GM12878 (cell line): ENCODE results near the gene CCDC187. TPM values are rescaled to one million over a fixed set of nuclear protein-coding genes. Genes with fewer than 3 reads are reported as not detected.

Experiments used
- ATAC-seq: fragments of 200-7000 bp; cut with Tn5 transposase; 3 replicates; pipeline ENCODE4 v1.9.1; 2020; ENCODE audit warnings: mild to moderate bottlenecking, moderate library complexity
- BruUV-seq: library from RNA; stranded (reverse); fragments of 400-500 nt; replicated peaks from 2 replicates; lab custom pipeline; 2021; lab: Mats Ljungman, UMichigan
- CTCF ChIA-PET: fragments of 300-600 bp; sonication (Branson Sonifier 250); formaldehyde crosslinking; extraction: SDS; loops from one replicate; lab custom pipeline; 2021; ENCODE audit warnings: inconsistent platforms; lab: Yijun Ruan, JAX
- POLR2A ChIA-PET: fragments of 350-600 bp; formaldehyde crosslinking; extraction: SDS; loops from one replicate; lab custom pipeline; 2021; ENCODE audit warnings: inconsistent platforms; lab: Charles Lee
- RAD21 ChIA-PET: fragments of 300-600 bp; sonication (Branson Sonifier 250); formaldehyde crosslinking; loops from one replicate; lab custom pipeline; 2023; ENCODE audit warnings: antibody characterized with exemption; ENCODE audit not compliant: unreplicated experiment; lab: Charles Lee
- SMC1A ChIA-PET: fragments of 300-600 bp; sonication (Branson Sonifier 250); formaldehyde crosslinking; loops from one replicate; lab custom pipeline; 2023; ENCODE audit not compliant: unreplicated experiment, uncharacterized antibody; lab: Charles Lee
- DNase-seq: peaks from one replicate; pipeline ENCODE4 v3.0.0-alpha.2; 2011; ENCODE audit warnings: low read depth, low spot score
- FAIRE-seq: peaks from 3 replicates; lab custom pipeline; 2011; peaks lifted over from hg19 to GRCh38; lab: Jason Lieb, UNC
- H2AFZ ChIP-seq: 2 replicates; pipeline ENCODE4 v1.6.0; 2011; ENCODE audit warnings: low read depth, low read length, control low read depth; ENCODE audit not compliant: control insufficient read depth
- H3K27ac ChIP-seq: 2 replicates; pipeline ENCODE4 v1.5.1; 2011; ENCODE audit warnings: control low read depth; ENCODE audit not compliant: control insufficient read depth, insufficient read depth
- H3K27me3 ChIP-seq, 2 experiments: replicated peaks in 1 of 2; 2 replicates each; pipeline versions ENCODE4 v1.6.0 to v1.6.1; 2011; ENCODE audit warnings: low read length in 1 of 2; ENCODE audit not compliant: control insufficient read depth in 2 of 2, insufficient read depth in 2 of 2
- H3K36me3 ChIP-seq, 2 experiments: 2 replicates each; pipeline ENCODE4 v1.5.1; 2011; ENCODE audit warnings: low read length in 1 of 2; ENCODE audit not compliant: control insufficient read depth in 2 of 2, insufficient read depth in 2 of 2
- H3K4me1 ChIP-seq: 2 replicates; pipeline ENCODE4 v1.6.1; 2011; ENCODE audit warnings: mild to moderate bottlenecking, low read length, moderate library complexity, mixed read lengths; ENCODE audit not compliant: control insufficient read depth, insufficient read depth
- H3K4me2 ChIP-seq: 2 replicates; pipeline ENCODE4 v1.6.0; 2011; ENCODE audit warnings: control low read depth; ENCODE audit not compliant: control insufficient read depth, insufficient read depth
- H3K4me3 ChIP-seq: fragments of 200-600 bp; sonication (generic); 2 replicates; pipeline ENCODE4 v1.5.1; 2016
- H3K79me2 ChIP-seq: 2 replicates; pipeline ENCODE4 v1.6.0; 2011; ENCODE audit warnings: low read length; ENCODE audit not compliant: control insufficient read depth, insufficient read depth
- H3K9ac ChIP-seq: 2 replicates; pipeline ENCODE4 v1.8.0; 2011; ENCODE audit warnings: low read length, control low read depth, mixed read lengths; ENCODE audit not compliant: control insufficient read depth, insufficient read depth
- H3K9me3 ChIP-seq: replicated peaks from 3 replicates; pipeline ENCODE4 v1.5.1; 2011; ENCODE audit warnings: mild to moderate bottlenecking, low read length; ENCODE audit not compliant: control insufficient read depth, insufficient read depth
- H4K20me1 ChIP-seq: 2 replicates; pipeline ENCODE4 v1.6.0; 2011; ENCODE audit not compliant: control insufficient read depth, insufficient read depth
- BCLAF1 ChIP-seq: fragments of 450-650 bp; IDR thresholded peaks from 2 replicates; pipeline ENCODE4 v1.6.1; 2017; ENCODE audit warnings: antibody characterized with exemption, mild to moderate bottlenecking, moderate library complexity
- BHLHE40 ChIP-seq, 2 experiments: fragments of 450-650 bp in 1 of 2; IDR thresholded peaks; 2 replicates each; pipeline ENCODE4 v1.6.1; 2011 to 2017; ENCODE audit warnings: low read depth in 2 of 2, borderline replicate concordance in 1 of 2, improper control_type of control experiment in 1 of 2, low read length in 1 of 2, mild to moderate bottlenecking in 1 of 2
- BMI1 ChIP-seq: fragments of 450-650 bp; IDR thresholded peaks from 2 replicates; pipeline ENCODE4 v1.6.1; 2016; ENCODE audit warnings: mild to moderate bottlenecking, moderate library complexity, borderline replicate concordance
- CHD2 ChIP-seq: IDR thresholded peaks from 2 replicates; pipeline ENCODE4 v1.6.1; 2011; ENCODE audit warnings: low read depth, low read length, improper control_type of control experiment, borderline replicate concordance
- EED ChIP-seq: sonication (generic); IDR thresholded peaks from 2 replicates; pipeline ENCODE4 v1.6.1; 2016; ENCODE audit warnings: antibody characterized with exemption, low read depth
- ESRRA ChIP-seq: IDR thresholded peaks from 2 replicates; pipeline ENCODE4 v1.6.1; 2012; ENCODE audit warnings: mild to moderate bottlenecking, low read length, improper control_type of control experiment
- IKZF1 ChIP-seq: fragments of 450-650 bp; conservative IDR thresholded peaks from 2 replicates; pipeline ENCODE4 v1.6.1; 2017; ENCODE audit warnings: antibody characterized with exemption, mild to moderate bottlenecking
- KLF5 ChIP-seq: fragments of 450-650 bp; IDR thresholded peaks from 2 replicates; pipeline ENCODE4 v1.6.1; 2014; ENCODE audit warnings: mild to moderate bottlenecking; ENCODE audit not compliant: partially characterized antibody
- NBN ChIP-seq: fragments of 450-650 bp; IDR thresholded peaks from 2 replicates; pipeline ENCODE4 v1.6.1; 2016
- POLR2A ChIP-seq: IDR thresholded peaks from 2 replicates; pipeline ENCODE4 v1.6.1; 2011; ENCODE audit warnings: low read depth, mild to moderate bottlenecking, low read length
- RUNX3 ChIP-seq: IDR thresholded peaks from 2 replicates; pipeline ENCODE4 v1.6.1; 2012; ENCODE audit warnings: low read length, inconsistent platforms
- SMARCA5 ChIP-seq: fragments of 450-650 bp; IDR thresholded peaks from 2 replicates; pipeline ENCODE4 v1.6.1; 2017; ENCODE audit warnings: mild to moderate bottlenecking
- SP1 ChIP-seq: IDR thresholded peaks from one replicate; pipeline ENCODE4 v1.6.1; 2011; ENCODE audit warnings: low read depth, low read length
- SREBF2 ChIP-seq: IDR thresholded peaks from 2 replicates; pipeline ENCODE4 v1.6.1; 2012; ENCODE audit warnings: mild to moderate bottlenecking, low read length
- TCF12 ChIP-seq: IDR thresholded peaks from 2 replicates; pipeline ENCODE4 v1.6.1; 2011; ENCODE audit warnings: low read depth, mild to moderate bottlenecking, low read length
- ZBED1 ChIP-seq: IDR thresholded peaks from 2 replicates; pipeline ENCODE4 v1.6.1; 2016; ENCODE audit warnings: borderline replicate concordance
- ZZZ3 ChIP-seq: IDR thresholded peaks from 2 replicates; pipeline ENCODE4 v1.6.1; 2011; ENCODE audit warnings: low read depth; ENCODE audit not compliant: control insufficient read depth, insufficient read length
- WGBS: methylation state at CpG from one replicate; pipeline ENCODE4 v1.1.6; 2016; ENCODE audit warnings: low lambda C conversion rate; ENCODE audit not compliant: insufficient replicate concordance, insufficient coverage; ENCODE audit errors: missing lambda C conversion rate; 5-methylcytosine and 5-hydroxymethylcytosine counted together
- in situ Hi-C: fragments of 300-500 bp; cut with MboI; formaldehyde crosslinking; loops from 9 replicates; pipeline ENCODE4 v1.14.3; 2018; ENCODE audit warnings: mixed read lengths
- intact Hi-C: fragments of 100-400 bp; cut with micrococcal nuclease; formaldehyde crosslinking; loops from one replicate; pipeline ENCODE4 v1.14.2; 2022; ENCODE audit not compliant: unreplicated experiment
- polyA plus RNA-seq, 11 experiments: library from polyadenylated mRNA; depleted of rRNA in 4 of 11; unstranded in 6 of 11; stranded (reverse) in 5 of 11; fragments of >200 nt; fragmentation: Nextera tagmentation in 4 of 11; fragmentation: Illumina TruSeq in 1 of 11; extraction: Ambion mirVana in 4 of 11; extraction: Trizol in 1 of 11; gene quantifications; 1 replicate in 1 of 11; 2 replicates in 10 of 11; pipeline versions ENCODE4 v1.2.1 to v1.2.3, GENCODE V29; 2011 to 2016; ENCODE audit warnings: inconsistent platforms in 2 of 11, missing spikeins in 2 of 11, low read depth in 1 of 11
- total RNA-seq, 4 experiments: library from RNA; depleted of rRNA in 3 of 4; stranded (reverse); fragments of >200 nt in 3 of 4; fragmentation: Illumina TruSeq in 1 of 4; extraction: Trizol in 1 of 4; gene quantifications; 2 replicates each; pipeline versions ENCODE4 v1.2.1 to v1.2.3, GENCODE V29; 2013 to 2021
- TF ChIP-seq, protein P1 (sequence below): IDR thresholded peaks from 2 replicates; pipeline ENCODE4 v1.6.1; 2012; ENCODE audit warnings: low read length, inconsistent platforms

The CCDC187 gene
- total and polyA plus RNA-seq, 10 of the 15 experiments (the other 5 are each of a cell fraction or from before 2014, with no cell fraction given) = 0.04 to 0.23 (median 0.04) TPM; not detected in 7

GRCh38 chr9:136243631-136244030, 60.3 kb downstream of the CCDC187 start:
- peak overlapping the region; percentile 65 for H3K9ac ChIP-seq
- peaks cover 0 to 1% of the 10 kb centered on the region in 2 experiments; a peak in 2 of 4 replicates for H3K27me3 ChIP-seq
- POLR2A ChIA-PET = interaction anchor here (0.8 to 1.6 kb wide), 3 partner anchors 16 to 23 kb away, joined by 3 read pairs; no protein-coding TSS in a partner anchor
- H3K27ac ChIP-seq = peak overlapping the region; percentile 75
- peaks cover 4% of the 10 kb centered on the region; the same call in 1 of the 2 replicates for H4K20me1 ChIP-seq
- H2AFZ ChIP-seq = no peak overlapping the region
- intact Hi-C loops (no loop called here), in situ Hi-C loops (no loop called here)
- TSS peak; percentile 65 for BruUV-seq
- H3K4me1 ChIP-seq = peaks cover 45% of the 10 kb centered on the region
- H3K4me3 ChIP-seq = peak overlapping the region; percentile 80
- SMC1A ChIA-PET = interaction anchor here (0.6 to 1.6 kb wide), 4 partner anchors 17 to 1520 kb away, joined by 3 to 9 read pairs (median 4); no protein-coding TSS in a partner anchor
- 0% methylated on average over 4 of the region's 4 CpGs for WGBS
- RAD21 ChIA-PET = interaction anchor here (0.8 to 1.5 kb wide), 3 partner anchors 24 to 73 kb away, joined by 3 to 7 read pairs (median 6); no protein-coding TSS in a partner anchor
- H3K36me3 ChIP-seq = no peaks in the 10 kb centered on the region; a peak in 1 of 4 replicates
- H3K4me2 ChIP-seq = peak overlapping the region; percentile 64
- peak; percentile 27 for DNase-seq
- FAIRE-seq = peak; percentile 78
- TF ChIP-seq BMI1 (no peak), CHD2 (0 out of 2 replicates have a peak, but pooled peaks have one; percentile 19), IKZF1 (0 out of 2 replicates have a peak, but pooled peaks have one; percentile 18), TCF12 (no peak), SMARCA5 (no peak), POLR2A (no peak), KLF5 (no peak), NBN (no peak), BCLAF1 (no peak), RUNX3 (peak; percentile 63), ESRRA (no peak), BHLHE40 (IDR thresholded peaks at IDR 0.05; ENCODE audit: borderline replicate concordance in 1 of 2, low read depth in 2 of 2, low read length in 1 of 2) (peak in 1 of 2 experiments; percentile 18; a peak in 1 of 4 replicates), SREBF2 (no peak), ZZZ3 (no peak), EED (peak; percentile 54; the same call in 1 of the 2 replicates), SP1 (peak; percentile 27), ZBED1 (peak; percentile 76; the same call in 1 of the 2 replicates)
- TF ChIP-seq, protein P1, sequence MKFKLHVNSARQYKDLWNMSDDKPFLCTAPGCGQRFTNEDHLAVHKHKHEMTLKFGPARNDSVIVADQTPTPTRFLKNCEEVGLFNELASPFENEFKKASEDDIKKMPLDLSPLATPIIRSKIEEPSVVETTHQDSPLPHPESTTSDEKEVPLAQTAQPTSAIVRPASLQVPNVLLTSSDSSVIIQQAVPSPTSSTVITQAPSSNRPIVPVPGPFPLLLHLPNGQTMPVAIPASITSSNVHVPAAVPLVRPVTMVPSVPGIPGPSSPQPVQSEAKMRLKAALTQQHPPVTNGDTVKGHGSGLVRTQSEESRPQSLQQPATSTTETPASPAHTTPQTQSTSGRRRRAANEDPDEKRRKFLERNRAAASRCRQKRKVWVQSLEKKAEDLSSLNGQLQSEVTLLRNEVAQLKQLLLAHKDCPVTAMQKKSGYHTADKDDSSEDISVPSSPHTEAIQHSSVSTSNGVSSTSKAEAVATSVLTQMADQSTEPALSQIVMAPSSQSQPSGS = no peak
- ATAC-seq = peak; percentile 32
- H3K9me3 ChIP-seq = no peaks in the 10 kb centered on the region
- CTCF ChIA-PET = interaction anchor here (0.7 to 3.2 kb wide), 5 partner anchors 17 to 105 kb away, joined by 3 to 30 read pairs (median 4); no protein-coding TSS in a partner anchor
- H3K79me2 ChIP-seq = peaks cover 58% of the 10 kb centered on the region
